Trophoblast cell (in vitro differentiated cells and primary cell): ENCODE data around the gene PLXDC2.

ENCODE experiments used
- DNase-seq, 2 donors: peaks; one replicate each; pipeline ENCODE4 v3.0.0-alpha.2; 2016
- H2AFZ ChIP-seq: 2 replicates; pipeline ENCODE4 v1.6.1; 2013; ENCODE audit warnings: low read length, moderate library complexity, mild to moderate bottlenecking; ENCODE audit not compliant: insufficient read depth, poor library complexity
- H2AK5ac ChIP-seq: 2 replicates; pipeline ENCODE4 v1.6.1; 2013; ENCODE audit warnings: mild to moderate bottlenecking, low read length
- H2BK120ac ChIP-seq: 2 replicates; pipeline ENCODE4 v1.6.1; 2013; ENCODE audit warnings: low read length, mild to moderate bottlenecking, moderate library complexity; ENCODE audit not compliant: insufficient read depth, poor library complexity
- H2BK12ac ChIP-seq: 2 replicates; pipeline ENCODE4 v1.6.1; 2013; ENCODE audit warnings: mild to moderate bottlenecking, low read length, moderate library complexity
- H2BK5ac ChIP-seq: 2 replicates; pipeline ENCODE4 v1.6.1; 2013; ENCODE audit warnings: low read length, low read depth, moderate library complexity, mild to moderate bottlenecking; ENCODE audit not compliant: poor library complexity
- H3K14ac ChIP-seq: 2 replicates; pipeline ENCODE4 v1.6.1; 2013; ENCODE audit warnings: mild to moderate bottlenecking, low read length
- H3K18ac ChIP-seq: 2 replicates; pipeline ENCODE4 v1.6.1; 2013; ENCODE audit warnings: mild to moderate bottlenecking, low read length
- H3K23ac ChIP-seq: 2 replicates; pipeline ENCODE4 v1.6.1; 2013; ENCODE audit warnings: low read length
- H3K27ac ChIP-seq: 2 replicates; pipeline ENCODE4 v1.5.1; 2013; ENCODE audit warnings: low read depth, mild to moderate bottlenecking, inconsistent platforms, low read length, moderate library complexity
- H3K27me3 ChIP-seq: 2 replicates; pipeline ENCODE4 v1.6.1; 2013; ENCODE audit warnings: inconsistent platforms, mild to moderate bottlenecking, low read length, moderate library complexity; ENCODE audit not compliant: insufficient read depth
- H3K36me3 ChIP-seq, 2 experiments: 1 replicate in 1 of 2; 2 replicates in 1 of 2; pipeline ENCODE4 v1.6.1; 2013; ENCODE audit warnings: low read length in 2 of 2, mild to moderate bottlenecking in 2 of 2, moderate library complexity in 1 of 2; ENCODE audit not compliant: insufficient read depth in 2 of 2, control insufficient read depth in 1 of 2
- H3K4ac ChIP-seq: 2 replicates; pipeline ENCODE4 v1.6.1; 2013; ENCODE audit warnings: low read depth, mild to moderate bottlenecking, low read length, moderate library complexity
- H3K4me1 ChIP-seq, 2 experiments: 1 replicate in 1 of 2; 2 replicates in 1 of 2; pipeline ENCODE4 v1.6.1; 2013; ENCODE audit warnings: low read length in 2 of 2, mild to moderate bottlenecking in 2 of 2, moderate library complexity in 1 of 2; ENCODE audit not compliant: insufficient read depth in 2 of 2, control insufficient read depth in 1 of 2
- H3K4me2 ChIP-seq: 2 replicates; pipeline ENCODE4 v1.6.1; 2013; ENCODE audit warnings: inconsistent platforms, mild to moderate bottlenecking, low read length, moderate library complexity
- H3K4me3 ChIP-seq: 2 replicates; pipeline ENCODE4 v1.5.1; 2013; ENCODE audit warnings: mild to moderate bottlenecking, low read depth, low read length, inconsistent platforms
- H3K79me1 ChIP-seq: one replicate; pipeline ENCODE4 v1.6.1; 2013; ENCODE audit warnings: low read length
- H3K79me2 ChIP-seq: 2 replicates; pipeline ENCODE4 v1.6.1; 2013; ENCODE audit warnings: low read length, mild to moderate bottlenecking; ENCODE audit not compliant: control insufficient read depth, insufficient read depth, poor library complexity
- H3K9ac ChIP-seq: 2 replicates; pipeline ENCODE4 v1.6.1; 2013; ENCODE audit warnings: mild to moderate bottlenecking, low read length
- H3K9me3 ChIP-seq: 2 replicates; pipeline ENCODE4 v1.6.1; 2013; ENCODE audit warnings: low read depth, mild to moderate bottlenecking, control low read depth, inconsistent platforms, low read length; ENCODE audit not compliant: insufficient read depth
- H4K12ac ChIP-seq: 2 replicates; pipeline ENCODE4 v1.6.1; 2013; ENCODE audit warnings: low read depth, mild to moderate bottlenecking, low read length, moderate library complexity
- H4K8ac ChIP-seq: 2 replicates; pipeline ENCODE4 v1.6.1; 2013; ENCODE audit warnings: low read depth, mild to moderate bottlenecking, low read length, moderate library complexity
- H4K91ac ChIP-seq: one replicate; pipeline ENCODE4 v1.6.1; 2013; ENCODE audit warnings: low read depth, mild to moderate bottlenecking, low read length, moderate library complexity
- whole genome bisulfite sequencing: extraction: QIAGEN DNeasy Blood & Tissue Kit; methylation state at CpG from one replicate; pipeline ENCODE4 v1.1.7; 2013; ENCODE audit warnings: missing lambda C conversion rate; ENCODE audit not compliant: insufficient read length, insufficient coverage; ENCODE audit errors: extremely low coverage; 5-methylcytosine and 5-hydroxymethylcytosine counted together

Gene PLXDC2

GRCh38 chr10:20256969-20257368, 440.7 kb downstream of the PLXDC2 start:
- no peak overlapping the region for H3K14ac ChIP-seq
- no peak overlapping the region for H2BK12ac ChIP-seq
- H2AK5ac ChIP-seq, result no peak overlapping the region
- no peak overlapping the region for H3K4ac ChIP-seq
- WGBS, result no CpG with 5 or more reads among the region's 2 CpGs
- no peak overlapping the region for H4K91ac ChIP-seq
- no peaks in the 10 kb centered on the region for H3K79me1 ChIP-seq
- H2BK5ac ChIP-seq, result no peak overlapping the region
- no peak for DNase-seq
- H3K27ac ChIP-seq, result no peak overlapping the region
- H4K12ac ChIP-seq, result no peak overlapping the region
- peaks cover 0 to 2% of the 10 kb centered on the region in 2 experiments for H3K36me3 ChIP-seq
- no peak overlapping the region for H2BK120ac ChIP-seq
- no peak overlapping the region for H3K4me2 ChIP-seq
- no peaks in the 10 kb centered on the region for H3K4me1 ChIP-seq
- no peak overlapping the region for H3K9ac ChIP-seq
- H4K8ac ChIP-seq, result no peak overlapping the region
- no peak overlapping the region for H3K4me3 ChIP-seq
- H3K79me2 ChIP-seq, result no peaks in the 10 kb centered on the region
- H3K9me3 ChIP-seq, result no peaks in the 10 kb centered on the region
- H3K23ac ChIP-seq, result no peak overlapping the region
- no peaks in the 10 kb centered on the region for H3K27me3 ChIP-seq
- no peak overlapping the region for H3K18ac ChIP-seq
- no peak overlapping the region for H2AFZ ChIP-seq

DNA sequence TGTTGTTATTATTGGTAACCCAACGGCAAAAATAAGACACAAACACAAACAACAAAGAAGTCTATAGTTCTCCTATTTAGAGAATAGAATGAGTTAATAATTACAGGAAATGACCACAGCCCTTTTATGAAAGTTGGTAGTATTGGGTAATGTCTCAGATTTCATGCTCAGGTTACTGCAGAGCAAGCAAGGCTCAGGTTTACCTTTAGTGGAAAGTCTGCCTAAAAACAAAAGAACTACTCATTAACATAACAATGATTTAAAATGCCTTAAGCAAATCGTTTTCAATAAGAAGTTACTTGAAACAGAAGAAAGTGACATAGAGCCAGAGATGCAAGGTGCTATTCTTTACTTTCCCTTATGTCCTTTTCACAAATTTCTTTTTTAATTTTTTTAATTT, 441.2 kb downstream of the PLXDC2 start:
- Histone ChIP-seq H3K4me1 (no peaks in the 10 kb centered on the region), H3K14ac (no peak overlapping the region), H3K79me2 (no peaks in the 10 kb centered on the region), H3K36me3 (peaks cover 2 to 3% of the 10 kb centered on the region in 2 experiments), H2BK120ac (no peak overlapping the region), H2BK5ac (no peak overlapping the region), H3K27me3 (no peaks in the 10 kb centered on the region), H4K12ac (no peak overlapping the region), H3K4me2 (no peak overlapping the region), H2AFZ (no peak overlapping the region), H3K9me3 (no peaks in the 10 kb centered on the region), H2BK12ac (no peak overlapping the region), H2AK5ac (no peak overlapping the region), H3K23ac (no peak overlapping the region), H4K91ac (no peak overlapping the region), H3K27ac (no peak overlapping the region), H4K8ac (no peak overlapping the region), H3K4ac (no peak overlapping the region), H3K4me3 (no peak overlapping the region), H3K18ac (no peak overlapping the region), H3K9ac (no peak overlapping the region), H3K79me1 (peaks cover 1% of the 10 kb centered on the region)
- WGBS, result no CpG with 5 or more reads among the region's 2 CpGs
- DNase-seq, result no peak

DNA sequence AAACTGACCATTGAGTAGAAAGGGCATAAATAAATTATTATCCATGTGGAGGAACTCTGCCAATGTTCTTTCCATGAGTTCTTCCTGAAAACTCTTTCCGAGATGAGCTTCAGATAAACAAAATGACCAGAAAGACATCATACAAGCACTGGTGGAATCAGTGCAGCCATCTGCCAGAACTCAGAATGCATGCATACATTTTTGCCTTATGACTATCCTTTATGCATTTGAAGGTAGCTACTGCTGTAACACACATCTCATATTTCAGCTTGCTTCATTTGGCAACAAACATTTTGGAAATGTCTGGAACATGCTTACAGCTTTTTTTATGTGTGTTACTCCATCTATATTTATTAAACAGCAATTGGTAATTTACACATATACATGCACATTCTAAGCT, 448.9 kb downstream of the PLXDC2 start:
- Histone ChIP-seq H3K27me3 (no peaks in the 10 kb centered on the region), H3K4me3 (no peak overlapping the region), H2BK12ac (no peak overlapping the region), H3K79me2 (no peaks in the 10 kb centered on the region), H2AK5ac (no peak overlapping the region), H3K14ac (no peak overlapping the region), H3K9me3 (peaks cover 3% of the 10 kb centered on the region), H3K23ac (no peak overlapping the region), H2BK120ac (no peak overlapping the region), H3K27ac (no peak overlapping the region), H4K8ac (no peak overlapping the region), H3K4me2 (no peak overlapping the region), H2AFZ (no peak overlapping the region), H3K4me1 (peaks cover 0 to 5% of the 10 kb centered on the region in 2 experiments), H4K12ac (no peak overlapping the region), H3K4ac (no peak overlapping the region), H3K79me1 (peaks cover 5% of the 10 kb centered on the region), H3K36me3 (peaks cover 4% of the 10 kb centered on the region in 2 experiments), H3K18ac (no peak overlapping the region), H4K91ac (no peak overlapping the region), H2BK5ac (no peak overlapping the region), H3K9ac (no peak overlapping the region)
- DNase-seq, result peak; percentile 62 to 81
- no CpG with 5 or more reads among the region's 1 CpG for WGBS

GRCh38 chr10:20267734-20268133, 451.5 kb downstream of the PLXDC2 start:
- no peak overlapping the region for H3K4me3 ChIP-seq
- H2BK12ac ChIP-seq, result no peak overlapping the region
- no peak overlapping the region for H3K23ac ChIP-seq
- H4K8ac ChIP-seq, result no peak overlapping the region
- H3K4me1 ChIP-seq, result peaks cover 4 to 6% of the 10 kb centered on the region in 2 experiments
- no peak overlapping the region for H3K18ac ChIP-seq
- no peak overlapping the region for H2BK120ac ChIP-seq
- no peaks in the 10 kb centered on the region for H3K79me2 ChIP-seq
- no peak overlapping the region for H2AK5ac ChIP-seq
- no peak overlapping the region for H3K4me2 ChIP-seq
- H3K79me1 ChIP-seq, result peaks cover 9% of the 10 kb centered on the region
- peaks cover 0 to under 1% of the 10 kb centered on the region in 2 experiments for H3K36me3 ChIP-seq
- no peak for DNase-seq
- no peak overlapping the region for H2AFZ ChIP-seq
- H2BK5ac ChIP-seq, result no peak overlapping the region
- no peaks in the 10 kb centered on the region for H3K27me3 ChIP-seq
- H4K91ac ChIP-seq, result no peak overlapping the region
- H3K9ac ChIP-seq, result no peak overlapping the region
- H3K4ac ChIP-seq, result no peak overlapping the region
- H3K27ac ChIP-seq, result no peak overlapping the region
- H3K9me3 ChIP-seq, result peaks cover under 1% of the 10 kb centered on the region
- H3K14ac ChIP-seq, result no peak overlapping the region
- no peak overlapping the region for H4K12ac ChIP-seq
